Peyer's patch (tissue), 4 donors: ENCODE results near the gene NGEF.

ENCODE experiments used
- CTCF ChIP-seq, 6 experiments: fragments of 450-650 bp in 4 of 6; fragments of 200-600 bp in 2 of 6; sonication (generic) in 1 of 6; IDR thresholded peaks; one replicate each; pipeline ENCODE4 v1.5.1; 2017 to 2019; ENCODE audit warnings: antibody characterized with exemption in 6 of 6, mild to moderate bottlenecking in 3 of 6, moderate library complexity in 1 of 6
- POLR2A ChIP-seq, 2 donors: fragments of 450-650 bp; IDR thresholded peaks; one replicate each; pipeline ENCODE4 v1.5.1; 2017; ENCODE audit warnings: antibody characterized with exemption in 2 of 2, mild to moderate bottlenecking in 2 of 2, moderate library complexity in 2 of 2

- TF ChIP-seq POLR2A (IDR thresholded peaks at IDR 0.05) (no peak), CTCF (IDR thresholded peaks at IDR 0.05) (no peak)
Measured at GRCh38 chr2:233009661-233010060, 3.4 kb downstream of the NGEF start.
